ENCODE results near the gene NUP210.

The NUP210 gene

GRCh38 chr3:13323822-13324221 is 96.3 kb downstream of the NUP210 start:
- DNase-seq (ENCODE audit: low read depth in 2 of 2): no peak

- no peak for DNase-seq (ENCODE audit: low read depth in 2 of 2)
These were observed 97.8 kb downstream of the NUP210 start for GRCh38 chr3:13322324-13322723.

DNA sequence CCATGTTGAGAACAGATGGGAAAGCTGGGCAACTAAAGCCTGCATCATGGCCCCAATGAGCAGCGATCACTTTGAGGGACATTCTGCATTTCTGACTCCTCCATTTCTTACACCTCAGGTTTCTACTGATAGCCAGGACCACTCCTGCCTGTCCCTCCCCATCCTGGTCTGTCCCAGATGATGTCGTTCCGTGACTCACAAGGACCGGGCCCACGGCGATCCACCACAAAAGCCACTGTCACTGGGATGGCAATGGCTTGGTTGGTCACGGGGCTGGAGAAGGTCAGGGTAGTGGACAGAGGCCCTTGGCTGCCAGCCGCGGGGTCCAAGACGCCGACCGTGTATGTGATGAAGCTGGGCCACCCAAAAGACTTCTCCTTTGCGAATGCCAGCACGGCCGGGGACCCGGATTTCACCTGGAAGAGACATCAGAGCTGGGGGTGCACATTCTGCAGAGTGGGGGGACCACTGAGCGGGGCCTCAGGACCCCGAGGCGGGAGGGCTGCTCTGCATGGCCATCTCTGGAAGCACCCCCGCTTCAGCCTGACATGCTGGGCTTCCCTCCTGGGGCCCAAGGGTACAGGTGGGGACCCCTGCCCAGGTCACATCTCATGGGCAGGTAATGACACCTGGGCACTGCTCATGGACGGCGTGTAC is 100.4 kb downstream of the NUP210 start:
- DNase-seq (ENCODE audit: low read depth in 2 of 2): no peak

DNA sequence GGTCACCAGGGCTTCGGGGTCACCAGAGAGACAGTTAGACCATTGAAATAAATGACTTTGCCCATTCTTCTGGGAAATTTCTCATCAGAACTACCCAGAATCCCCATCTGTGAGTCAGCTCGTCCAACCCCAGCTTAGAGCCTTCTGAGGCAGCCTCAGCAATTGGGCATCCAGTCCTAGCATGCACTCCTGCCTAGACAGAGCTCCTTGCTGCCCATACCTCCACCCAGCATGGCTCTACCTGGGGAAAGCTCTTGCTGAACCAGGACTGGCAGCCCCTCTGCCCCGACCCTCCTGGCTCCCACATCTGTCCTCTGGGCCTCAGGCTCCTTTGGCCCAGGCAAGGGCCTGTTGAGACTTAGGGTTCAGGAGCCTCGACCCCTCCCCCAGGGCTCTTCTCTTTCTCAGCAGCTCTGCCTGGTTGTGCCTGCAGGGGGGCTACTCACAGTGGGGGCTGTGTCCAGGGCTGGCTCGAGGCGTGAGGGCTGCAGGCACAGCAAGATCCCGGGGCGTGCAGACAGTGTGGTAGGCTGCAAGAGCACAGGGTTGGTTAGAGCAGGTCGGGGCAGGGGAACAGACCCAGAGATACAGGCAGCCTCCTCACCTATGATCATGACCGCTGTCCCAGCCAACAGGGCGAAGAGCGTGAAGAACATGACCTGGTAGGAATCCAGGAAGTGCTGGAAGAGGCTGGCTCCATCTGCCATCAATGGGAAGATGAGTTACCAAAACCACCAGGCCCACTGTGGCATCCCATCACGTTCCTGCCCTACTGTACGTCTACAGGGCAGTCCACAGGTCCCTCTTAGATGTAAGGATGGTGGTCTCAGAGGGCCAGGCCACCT is 101.3 kb downstream of the NUP210 start:
- DNase-seq (ENCODE audit: low read depth in 2 of 2): no peak

GRCh38 chr3:13317596-13318320 is 102.4 kb downstream of the NUP210 start:
- no peak for DNase-seq (ENCODE audit: low read depth in 2 of 2)

GRCh38 chr3:13316603-13317002 is 103.5 kb downstream of the NUP210 start:
- DNase-seq (ENCODE audit: low read depth in 2 of 2): no peak

GRCh38 chr3:13314877-13315276 is 105.2 kb downstream of the NUP210 start:
- DNase-seq (ENCODE audit: low read depth in 2 of 2): no peak

DNA sequence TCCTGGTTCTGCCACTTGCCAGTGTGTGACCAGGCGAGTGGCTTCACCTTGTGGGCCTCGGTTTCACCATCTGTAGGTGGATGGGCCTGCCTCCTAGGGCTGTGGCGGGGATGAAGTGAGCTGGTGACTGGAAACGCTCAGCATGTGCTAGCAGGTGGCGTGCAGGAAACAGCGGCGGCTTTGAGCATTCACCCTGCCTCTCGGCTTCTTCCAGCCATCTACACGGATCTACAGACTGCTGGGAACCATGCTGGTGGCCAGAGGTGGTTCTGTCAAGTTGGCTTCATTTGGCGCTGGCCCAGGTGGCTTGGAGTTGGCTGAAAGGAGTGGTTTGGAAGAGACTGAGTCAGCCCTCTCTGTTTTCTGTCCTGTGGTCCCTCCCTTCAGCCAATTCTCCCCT is 106.3 kb downstream of the NUP210 start:
- DNase-seq (ENCODE audit: low read depth in 2 of 2): no peak

GRCh38 chr3:13309004-13309403 is 111.1 kb downstream of the NUP210 start:
- DNase-seq (ENCODE audit: low read depth in 2 of 2): no peak

- no peak for DNase-seq (ENCODE audit: low read depth in 2 of 2)
These were observed 111.7 kb downstream of the NUP210 start for GRCh38 chr3:13308380-13308801.

GRCh38 chr3:13307041-13307440 is 113.1 kb downstream of the NUP210 start:
- no peak for DNase-seq (ENCODE audit: low read depth in 2 of 2)

DNA sequence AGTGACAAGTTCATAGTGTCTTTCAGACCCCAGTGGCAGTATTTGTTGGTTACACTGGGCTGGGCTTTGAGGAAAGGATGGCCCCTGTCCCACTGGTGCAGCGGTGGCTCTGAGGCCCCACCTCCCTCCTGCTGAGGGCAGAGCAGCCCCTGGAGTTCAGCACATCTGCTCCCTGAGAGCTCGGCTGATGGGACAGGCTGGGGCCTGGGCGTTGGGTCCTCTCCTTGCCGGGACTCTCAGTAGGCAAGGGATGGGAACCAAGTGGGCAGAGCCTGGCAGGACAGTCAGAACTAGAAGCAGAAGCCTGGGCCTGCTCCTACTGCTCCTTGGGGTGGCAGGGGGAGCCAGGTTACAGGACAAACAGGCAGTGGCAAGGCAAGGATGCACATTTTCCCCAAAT is 114.5 kb downstream of the NUP210 start:
- no peak for DNase-seq (ENCODE audit: low read depth in 2 of 2)

DNA sequence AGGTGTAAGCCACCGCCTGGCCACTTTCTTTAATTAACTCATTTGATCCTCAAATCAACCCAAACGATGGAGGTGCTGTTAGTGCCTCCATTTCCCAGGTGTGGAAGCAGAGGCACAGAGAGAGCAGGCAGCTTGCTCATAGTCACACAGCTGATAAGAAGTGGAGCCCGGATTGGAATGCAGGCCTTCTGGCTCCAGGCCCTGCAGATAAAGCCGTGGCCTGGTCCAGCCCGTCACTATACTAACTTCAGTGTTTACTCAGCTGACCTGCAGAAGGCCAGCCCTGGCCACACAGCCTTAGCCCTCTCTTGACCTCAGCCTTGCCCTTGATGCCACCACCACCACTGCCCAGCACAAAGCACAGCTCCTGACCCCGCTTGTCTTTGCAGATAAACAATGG is 116.7 kb downstream of the NUP210 start:
- no peak for DNase-seq (ENCODE audit: low read depth in 2 of 2)

- DNase-seq (ENCODE audit: low read depth in 2 of 2): no peak
These were observed 118.7 kb downstream of the NUP210 start for GRCh38 chr3:13301286-13301987.

GRCh38 chr3:13300546-13301285 is 119.4 kb downstream of the NUP210 start:
- no peak for DNase-seq (ENCODE audit: low read depth in 2 of 2)

DNA sequence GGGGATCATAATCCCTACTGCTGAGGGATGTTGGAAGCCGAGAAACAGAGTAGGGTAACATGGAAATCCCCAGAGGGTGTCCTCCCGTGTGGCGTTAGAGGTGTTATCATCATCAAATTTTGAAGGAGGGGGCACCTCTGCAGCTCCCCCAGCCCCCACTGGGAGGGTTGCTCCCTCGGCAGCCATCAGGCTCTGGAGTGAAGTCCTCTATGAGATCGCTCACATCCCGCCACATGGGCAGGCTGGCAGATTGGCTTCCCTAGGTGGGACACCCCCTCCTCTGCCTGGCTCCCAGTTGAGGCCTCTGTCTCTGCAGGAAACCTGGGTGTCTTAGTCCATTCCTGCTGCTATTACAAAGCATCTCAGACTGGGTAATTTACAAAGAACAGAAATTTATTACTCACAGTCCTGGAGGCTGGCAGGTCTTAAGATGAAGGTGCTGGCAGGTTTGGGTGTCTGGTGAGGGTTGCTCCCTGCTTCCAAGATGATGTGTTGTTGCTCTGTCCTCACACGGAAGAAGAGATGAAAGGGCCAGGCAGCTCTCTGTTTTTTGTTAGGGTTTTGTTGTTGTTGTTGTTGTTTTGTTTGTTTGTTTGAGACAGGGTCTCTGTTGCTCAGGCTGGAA is 120.5 kb downstream of the NUP210 start:
- no peak for DNase-seq (ENCODE audit: low read depth in 2 of 2)

DNA sequence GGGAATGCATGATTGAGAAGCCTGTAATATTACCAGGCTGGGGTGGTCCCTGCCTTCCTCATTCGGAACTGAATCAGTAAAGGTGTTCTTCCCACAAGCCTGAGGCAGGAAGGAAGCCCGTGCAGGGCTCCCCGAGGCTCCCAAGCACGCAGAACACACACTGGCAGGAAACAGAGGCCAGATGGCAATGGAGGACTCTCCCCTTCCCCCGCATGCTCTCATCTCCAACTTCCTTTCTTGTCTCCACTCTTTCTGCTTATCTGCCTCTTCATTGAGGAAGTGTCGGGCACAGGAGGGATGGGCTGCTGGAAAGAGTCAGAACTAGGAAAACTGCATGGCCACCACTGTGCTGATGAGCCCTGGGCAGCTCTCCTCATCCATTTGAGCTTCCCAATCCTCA is 123.5 kb downstream of the NUP210 start:
- no peak for DNase-seq (ENCODE audit: low read depth in 2 of 2)

DNA sequence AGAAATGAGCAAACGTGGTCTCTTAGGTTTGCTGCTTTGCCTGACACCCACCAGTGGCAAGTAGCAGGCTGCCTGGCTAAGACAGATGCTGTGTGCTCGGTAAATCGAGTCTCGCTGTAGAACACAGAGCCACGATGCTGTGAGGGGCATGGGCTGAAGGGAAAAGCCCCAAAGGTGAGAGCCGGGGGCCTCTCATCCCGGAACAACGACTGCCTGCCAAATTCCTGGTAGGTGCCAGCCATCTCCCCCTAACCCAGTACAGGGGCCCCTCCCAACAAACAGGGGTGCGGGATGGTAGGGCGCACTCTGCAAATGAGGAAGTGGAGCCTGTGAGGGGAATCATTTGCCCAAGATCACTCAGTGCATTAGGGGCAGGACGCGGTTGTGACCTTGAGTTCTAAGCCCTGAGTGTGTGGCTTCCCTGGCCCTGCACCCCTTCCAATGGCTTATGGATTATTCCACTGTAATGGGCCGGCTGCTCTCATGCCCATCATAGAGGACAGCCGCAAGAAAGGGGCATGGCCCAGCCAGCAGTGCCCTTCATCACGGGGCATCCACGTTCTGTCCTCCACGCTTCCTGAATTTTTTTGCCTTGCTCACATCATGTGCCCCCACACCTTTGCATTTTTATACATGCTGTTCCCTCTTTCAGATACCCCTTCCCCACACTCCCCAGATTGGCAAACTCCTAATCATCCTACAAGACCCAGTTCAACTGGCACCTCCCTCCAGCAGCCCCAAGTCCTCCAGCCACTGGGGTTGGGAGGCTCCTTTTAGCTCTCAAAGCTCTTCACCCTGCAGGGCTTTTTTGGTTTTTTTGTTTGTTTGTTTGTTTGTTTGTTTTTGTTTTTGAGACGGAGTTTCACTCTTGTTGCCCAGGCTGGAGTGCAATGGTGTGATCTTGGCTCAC is 125.4 kb downstream of the NUP210 start:
- DNase-seq (ENCODE audit: low read depth in 2 of 2): no peak

- DNase-seq (ENCODE audit: low read depth in 2 of 2): no peak
These were observed 127.7 kb downstream of the NUP210 start for GRCh38 chr3:13292375-13292774.

DNA sequence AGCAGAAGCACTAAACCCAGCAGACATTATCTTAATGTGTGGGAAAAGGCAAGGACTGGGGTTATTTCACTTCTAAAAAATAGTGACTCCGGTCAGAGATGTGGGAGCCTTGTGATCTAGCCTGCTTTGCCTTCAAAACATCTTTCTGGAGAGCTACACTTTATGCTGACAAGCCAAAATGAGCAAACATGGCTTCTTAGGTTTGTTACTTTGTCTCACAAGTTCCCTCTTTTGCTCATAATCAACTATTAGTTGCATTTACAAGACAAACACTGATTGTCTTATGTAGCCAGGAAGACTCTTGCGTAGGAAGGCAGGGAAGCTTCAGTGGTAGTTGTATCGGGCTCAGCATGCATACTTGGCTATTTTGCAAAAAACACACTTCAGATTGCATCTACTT is 129.2 kb downstream of the NUP210 start:
- DNase-seq (ENCODE audit: low read depth in 2 of 2): no peak

All from stimulated activated CD8-positive, alpha-beta memory T cell treated with anti-CD3 and anti-CD28 coated beads, Interleukin-2, amount 100 ng/mL, for 48 hours (primary cell).